Measurements from ENCODE around the gene ZFAND3. TPM values are rescaled to one million over a fixed set of nuclear protein-coding genes. Genes with fewer than 3 reads are reported as not detected.

ZFAND3 gene
- total RNA-seq, 1 donor from 2014 or later: 66.9 TPM

DNA sequence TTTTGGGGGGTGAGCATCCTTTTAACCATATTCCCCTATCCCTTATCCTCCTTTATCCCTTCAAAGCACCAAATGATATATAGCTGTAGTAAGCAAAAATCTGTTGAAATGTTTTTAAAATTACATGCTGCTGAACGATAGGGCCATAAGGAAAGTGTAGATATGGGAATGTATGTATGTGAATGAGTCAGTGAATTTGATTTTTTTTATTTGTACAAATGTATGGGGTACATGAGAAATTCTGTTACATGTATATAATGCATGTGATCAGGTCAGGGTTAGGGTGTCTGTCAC, 327.2 kb downstream of the ZFAND3 start:
- no peak for DNase-seq (ENCODE audit: extremely low spot score, unreplicated experiment)
- H3K36me3 Mint-ChIP-seq: peaks cover 6% of the 10 kb centered on the region
- no peak overlapping the region for H3K27ac Mint-ChIP-seq

DNA sequence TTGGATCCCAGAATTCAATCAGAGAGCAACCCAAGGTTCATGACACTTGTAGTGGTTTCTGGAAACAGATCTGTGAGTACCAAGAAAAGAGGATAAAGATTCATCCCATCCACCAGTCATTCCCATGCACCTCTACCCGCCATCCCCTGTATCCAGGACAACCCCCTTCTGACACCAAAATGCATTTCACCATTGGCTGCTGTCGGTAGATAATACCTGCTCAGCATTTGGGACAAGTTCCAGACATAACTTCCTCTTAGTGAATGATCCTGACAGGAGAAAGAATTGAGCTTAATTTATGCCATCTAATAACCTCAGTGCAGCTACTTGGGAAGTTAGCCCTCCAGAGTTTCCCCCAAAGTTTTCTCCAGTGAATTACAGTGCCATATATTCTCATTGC, 329.1 kb downstream of the ZFAND3 start:
- DNase-seq (ENCODE audit: extremely low spot score, unreplicated experiment): no peak
- Mint-ChIP-seq H3K4me3 (no peak overlapping the region), H3K27ac (peak overlapping the region; percentile 51), H3K9me3 (no peaks in the 10 kb centered on the region), H3K36me3 (peaks cover 6% of the 10 kb centered on the region), H3K27me3 (no peaks in the 10 kb centered on the region), H3K4me1 (ENCODE audit: unreplicated experiment) (peaks cover 37% of the 10 kb centered on the region)
- TF ChIP-seq, protein P1, sequence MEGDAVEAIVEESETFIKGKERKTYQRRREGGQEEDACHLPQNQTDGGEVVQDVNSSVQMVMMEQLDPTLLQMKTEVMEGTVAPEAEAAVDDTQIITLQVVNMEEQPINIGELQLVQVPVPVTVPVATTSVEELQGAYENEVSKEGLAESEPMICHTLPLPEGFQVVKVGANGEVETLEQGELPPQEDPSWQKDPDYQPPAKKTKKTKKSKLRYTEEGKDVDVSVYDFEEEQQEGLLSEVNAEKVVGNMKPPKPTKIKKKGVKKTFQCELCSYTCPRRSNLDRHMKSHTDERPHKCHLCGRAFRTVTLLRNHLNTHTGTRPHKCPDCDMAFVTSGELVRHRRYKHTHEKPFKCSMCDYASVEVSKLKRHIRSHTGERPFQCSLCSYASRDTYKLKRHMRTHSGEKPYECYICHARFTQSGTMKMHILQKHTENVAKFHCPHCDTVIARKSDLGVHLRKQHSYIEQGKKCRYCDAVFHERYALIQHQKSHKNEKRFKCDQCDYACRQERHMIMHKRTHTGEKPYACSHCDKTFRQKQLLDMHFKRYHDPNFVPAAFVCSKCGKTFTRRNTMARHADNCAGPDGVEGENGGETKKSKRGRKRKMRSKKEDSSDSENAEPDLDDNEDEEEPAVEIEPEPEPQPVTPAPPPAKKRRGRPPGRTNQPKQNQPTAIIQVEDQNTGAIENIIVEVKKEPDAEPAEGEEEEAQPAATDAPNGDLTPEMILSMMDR (conservative IDR thresholded peaks at IDR 0.05): no peak

More for the DNA sequence above, 327.2 kb downstream of the ZFAND3 start:
- Mint-ChIP-seq H3K9me3 (no peaks in the 10 kb centered on the region), H3K4me3 (no peak overlapping the region), H3K4me1 (ENCODE audit: unreplicated experiment) (peaks cover 41% of the 10 kb centered on the region), H3K27me3 (no peaks in the 10 kb centered on the region)
- TF ChIP-seq, protein P1 (conservative IDR thresholded peaks at IDR 0.05): no peak

GRCh38 chr6:38149531-38149930, 330.0 kb downstream of the ZFAND3 start:
- H3K36me3 Mint-ChIP-seq: peaks cover 6% of the 10 kb centered on the region
- H3K4me3 Mint-ChIP-seq: no peak overlapping the region
- no peaks in the 10 kb centered on the region for H3K27me3 Mint-ChIP-seq
- peaks cover 37% of the 10 kb centered on the region for H3K4me1 Mint-ChIP-seq (ENCODE audit: unreplicated experiment)
- TF ChIP-seq, protein P1 (conservative IDR thresholded peaks at IDR 0.05): no peak
- DNase-seq (ENCODE audit: extremely low spot score, unreplicated experiment): no peak
- H3K9me3 Mint-ChIP-seq: no peaks in the 10 kb centered on the region
- H3K27ac Mint-ChIP-seq: peak overlapping the region; percentile 51

DNA sequence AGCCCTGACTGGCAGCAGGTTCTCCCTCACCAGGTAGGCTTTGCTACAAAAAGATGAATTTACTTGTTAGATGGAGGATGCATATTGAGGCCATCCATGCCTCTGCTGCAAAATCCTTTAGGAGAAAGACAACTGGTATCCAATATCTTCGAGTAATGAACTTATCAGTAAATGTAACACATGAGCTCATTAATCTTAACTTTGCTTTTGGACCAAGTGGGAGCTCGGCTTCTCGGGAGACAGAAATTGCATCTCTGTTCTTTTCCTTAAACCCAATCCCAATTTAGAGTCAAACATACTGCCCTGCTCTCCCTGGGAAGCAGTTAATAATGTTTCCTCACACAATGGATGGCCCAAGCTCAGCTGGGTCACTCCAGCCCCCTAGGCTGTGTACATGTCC, 330.5 kb downstream of the ZFAND3 start:
- Mint-ChIP-seq H3K27me3 (no peaks in the 10 kb centered on the region), H3K27ac (no peak overlapping the region), H3K4me3 (no peak overlapping the region), H3K9me3 (no peaks in the 10 kb centered on the region), H3K36me3 (peaks cover 6% of the 10 kb centered on the region), H3K4me1 (ENCODE audit: unreplicated experiment) (peaks cover 40% of the 10 kb centered on the region)
- TF ChIP-seq, protein P1 (conservative IDR thresholded peaks at IDR 0.05): no peak
- DNase-seq (ENCODE audit: extremely low spot score, unreplicated experiment): no peak

- no peak overlapping the region for H3K4me3 Mint-ChIP-seq
- peaks cover 41% of the 10 kb centered on the region for H3K4me1 Mint-ChIP-seq (ENCODE audit: unreplicated experiment)
- no peaks in the 10 kb centered on the region for H3K9me3 Mint-ChIP-seq
- no peak overlapping the region for H3K27ac Mint-ChIP-seq
- H3K36me3 Mint-ChIP-seq: peaks cover 6% of the 10 kb centered on the region
- H3K27me3 Mint-ChIP-seq: no peaks in the 10 kb centered on the region
- no peak for DNase-seq (ENCODE audit: extremely low spot score, unreplicated experiment)
- TF ChIP-seq, protein P1 (conservative IDR thresholded peaks at IDR 0.05): no peak
Measured at GRCh38 chr6:38150681-38151296, 331.3 kb downstream of the ZFAND3 start.

All from type B pancreatic cell (in vitro differentiated cells).